SU-DHL-6 (cell line): ENCODE measurements around the gene AACS.

Source experiments
- CTCF ChIP-seq: fragments of 200-600 bp; sonication (generic); IDR thresholded peaks from one replicate; pipeline ENCODE4 v1.5.1; 2017; ENCODE audit warnings: antibody characterized with exemption, mild to moderate bottlenecking, low read length, moderate library complexity; ENCODE audit not compliant: insufficient read depth, poor library complexity, severe bottlenecking
- EZH2phosphoT487 ChIP-seq: fragments of 200-600 bp; sonication (generic), shearing (Covaris generic); conservative IDR thresholded peaks from 2 replicates; pipeline ENCODE4 v1.6.1; 2018; ENCODE audit warnings: mild to moderate bottlenecking, antibody characterized with exemption, low read length, moderate library complexity, mixed read lengths

GRCh38 chr12:125120566-125120965, 55.3 kb downstream of the AACS start:
- TF ChIP-seq CTCF, result no peak
- no peak for TF ChIP-seq EZH2phosphoT487
